Activated CD4-positive, alpha-beta T cell treated with anti-CD3 and anti-CD28 coated beads for 24 hours (primary cell): ENCODE data around the gene SV2A.
"Not testable (repeated sequence)": the region's sequence is repeated elsewhere in the genome, so short reads cannot be mapped to it uniquely, and the experiment has no call there.

Experiments
- DNase-seq, 2 donors: peaks; one replicate each; pipeline ENCODE4 v3.0.0-alpha.2; 2020; ENCODE audit warnings: low read depth in 2 of 2

SV2A gene

DNA sequence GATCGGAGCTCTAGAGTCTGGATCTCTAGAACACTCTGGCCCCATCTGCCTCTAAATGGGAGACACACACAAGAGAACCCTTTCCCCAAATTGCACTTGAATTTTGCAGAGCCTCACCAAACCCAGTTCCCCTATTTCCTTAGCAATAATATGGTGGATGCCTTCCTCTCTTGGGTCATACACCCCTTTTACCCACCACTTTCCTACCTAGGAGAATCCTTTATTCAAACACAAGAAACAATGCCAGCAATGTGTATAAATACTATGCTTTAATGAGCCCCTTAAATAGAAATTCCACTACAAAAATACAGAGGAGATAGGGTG, 10.7 kb upstream of the SV2A start:
- no peak for DNase-seq

- DNase-seq, result peak; percentile 88 to 91
These were observed 10.1 kb upstream of the SV2A start, which contains the start of gene SF3B4 for GRCh38 chr1:149927563-149928400. SF3B4 (minus strand) TSS chr1:149927803; CDS start chr1:149927759, 44 bp downstream.

DNA sequence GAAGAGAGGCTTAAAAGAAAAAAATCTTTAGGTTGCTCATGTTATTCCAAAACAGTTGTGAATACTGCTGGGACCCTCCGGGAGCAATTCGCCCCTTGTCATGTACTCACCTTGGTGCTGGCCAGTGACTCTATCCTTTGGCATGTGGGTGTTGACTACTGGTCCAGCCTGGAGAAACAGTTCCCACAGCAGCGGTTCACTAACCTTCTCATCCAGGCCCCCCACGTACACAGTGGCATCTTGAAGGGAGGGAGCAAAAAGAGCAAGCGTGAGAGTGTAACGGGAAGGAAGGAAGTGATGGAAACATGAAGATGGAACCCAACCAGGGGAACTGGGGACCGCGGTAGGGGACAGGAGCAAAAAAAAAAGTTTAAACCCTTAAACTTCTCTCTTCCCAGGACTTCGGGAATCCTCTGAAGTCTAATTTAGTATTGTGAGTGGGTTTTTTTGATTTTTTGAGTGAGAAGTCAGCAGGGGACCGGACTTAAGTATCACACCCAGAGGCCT, 9.5 kb upstream of the SV2A start:
- no peak for DNase-seq

DNA sequence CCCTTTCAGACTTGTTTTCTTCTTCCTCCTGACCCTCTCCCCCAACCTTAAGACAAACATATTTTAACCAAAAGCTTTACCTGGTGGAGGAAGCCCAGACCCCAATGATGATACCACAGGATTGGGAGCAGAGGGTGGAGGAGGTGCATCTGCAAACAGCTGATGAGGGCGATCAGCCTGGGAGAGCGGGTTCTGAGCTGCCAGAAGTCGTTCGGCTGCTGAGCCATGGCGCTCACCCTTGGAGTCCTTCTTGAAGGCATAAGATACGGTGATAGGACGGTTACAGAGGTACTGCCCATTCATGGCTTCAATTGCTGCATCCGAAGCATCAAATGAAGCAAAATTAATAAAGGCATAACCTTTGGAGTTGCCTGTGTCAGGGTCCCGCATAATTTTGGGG, 8.7 kb upstream of the SV2A start:
- DNase-seq, result no peak

- no peak for DNase-seq
These were observed 8.1 kb upstream of the SV2A start for GRCh38 chr1:149925751-149926150.

GRCh38 chr1:149925345-149925744, 7.7 kb upstream of the SV2A start:
- no peak for DNase-seq

DNA sequence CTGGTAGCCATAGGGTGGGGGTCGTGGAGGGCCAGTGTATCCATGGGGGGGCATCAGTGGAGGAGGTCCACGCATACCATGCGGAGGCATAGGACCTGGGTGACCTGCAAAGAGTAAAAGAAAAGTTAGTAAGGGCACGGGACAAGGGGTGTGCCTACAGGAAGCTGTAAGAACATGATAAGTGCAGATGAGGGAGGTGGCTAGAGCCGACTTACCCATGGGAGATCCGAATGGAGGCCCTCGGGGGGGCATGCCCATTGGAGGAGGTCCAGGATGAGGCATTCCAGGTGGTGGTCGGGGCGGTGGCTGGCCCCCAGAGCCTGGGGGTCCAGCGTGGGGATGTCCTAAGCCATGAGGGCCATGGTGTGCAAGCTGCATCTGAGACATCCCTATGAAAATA, 6.0 kb upstream of the SV2A start:
- no peak for DNase-seq

GRCh38 chr1:149916898-149917252, 769 bp downstream of the SV2A start:
- no peak for DNase-seq

DNA sequence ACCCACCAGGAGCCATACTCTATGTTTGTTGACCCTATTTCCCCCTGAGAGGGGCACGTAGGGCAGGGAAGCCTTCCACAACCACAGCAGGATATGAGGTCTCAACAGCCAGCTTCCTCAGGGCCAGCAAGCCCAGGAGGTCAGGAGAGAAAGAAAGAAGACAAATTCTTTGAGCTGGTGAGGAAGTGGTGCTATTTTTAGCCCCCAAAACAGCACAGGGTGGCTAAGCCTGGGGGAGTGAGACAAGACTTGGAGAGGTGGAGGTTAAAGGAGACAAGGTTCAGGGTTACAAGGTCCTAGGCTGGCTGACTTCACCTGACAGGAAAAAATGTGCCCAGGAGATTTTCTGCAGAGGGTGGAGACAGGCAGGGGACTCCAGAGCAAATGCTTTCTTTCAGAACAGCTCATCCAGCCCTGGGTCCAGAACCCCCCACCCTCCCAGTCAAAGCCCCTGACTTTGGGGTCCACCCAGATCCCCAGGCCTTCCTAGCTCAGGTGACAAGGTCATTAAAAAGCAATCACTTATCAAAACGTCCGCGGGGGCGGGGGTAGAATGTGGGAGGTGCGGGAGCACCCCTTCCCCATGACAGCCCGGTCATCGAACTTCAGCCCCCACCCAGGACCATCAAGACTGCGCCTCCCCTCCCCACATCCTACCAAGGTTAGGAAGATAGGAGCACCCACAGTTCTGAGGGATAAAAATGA, 1.3 kb downstream of the SV2A start:
- DNase-seq, result no peak

GRCh38 chr1:149915429-149916192, 2.0 kb downstream of the SV2A start:
- DNase-seq, result no peak

GRCh38 chr1:149914545-149914944, 3.1 kb downstream of the SV2A start:
- DNase-seq, result no peak

GRCh38 chr1:149906570-149907075, 11.0 kb downstream of the SV2A start:
- no peak for DNase-seq

DNA sequence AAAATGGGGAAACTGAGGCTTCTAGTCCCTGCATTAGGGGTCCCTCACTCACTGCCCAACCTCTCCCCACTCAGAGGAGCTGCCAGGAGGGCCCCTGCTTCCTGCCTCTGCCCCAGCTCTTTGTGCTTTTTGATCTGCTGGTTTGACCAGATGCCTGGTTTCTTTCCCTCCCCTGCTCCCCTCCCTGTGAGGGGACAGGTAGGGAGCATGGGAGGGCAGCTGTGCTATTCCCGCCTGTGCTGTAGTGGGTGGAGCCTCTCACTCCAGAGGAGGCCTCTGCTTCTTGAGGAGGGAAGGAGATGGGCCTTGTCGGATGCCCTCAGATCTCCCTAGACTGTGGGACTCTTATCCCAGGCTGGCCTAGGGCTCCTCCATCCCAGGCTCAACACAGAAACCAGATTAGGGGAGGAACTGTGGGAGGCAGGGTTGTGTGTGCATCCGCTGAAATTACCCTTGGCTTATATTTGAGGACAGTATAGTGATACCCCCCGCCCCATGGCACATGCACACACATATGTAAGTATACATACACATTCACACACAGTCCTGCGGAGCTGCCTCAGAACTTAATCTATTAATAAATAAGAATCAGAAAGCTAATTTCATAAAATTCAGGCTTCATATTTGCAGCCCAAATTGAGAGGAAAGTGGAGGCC, 13.7 kb downstream of the SV2A start:
- DNase-seq, result no peak

DNA sequence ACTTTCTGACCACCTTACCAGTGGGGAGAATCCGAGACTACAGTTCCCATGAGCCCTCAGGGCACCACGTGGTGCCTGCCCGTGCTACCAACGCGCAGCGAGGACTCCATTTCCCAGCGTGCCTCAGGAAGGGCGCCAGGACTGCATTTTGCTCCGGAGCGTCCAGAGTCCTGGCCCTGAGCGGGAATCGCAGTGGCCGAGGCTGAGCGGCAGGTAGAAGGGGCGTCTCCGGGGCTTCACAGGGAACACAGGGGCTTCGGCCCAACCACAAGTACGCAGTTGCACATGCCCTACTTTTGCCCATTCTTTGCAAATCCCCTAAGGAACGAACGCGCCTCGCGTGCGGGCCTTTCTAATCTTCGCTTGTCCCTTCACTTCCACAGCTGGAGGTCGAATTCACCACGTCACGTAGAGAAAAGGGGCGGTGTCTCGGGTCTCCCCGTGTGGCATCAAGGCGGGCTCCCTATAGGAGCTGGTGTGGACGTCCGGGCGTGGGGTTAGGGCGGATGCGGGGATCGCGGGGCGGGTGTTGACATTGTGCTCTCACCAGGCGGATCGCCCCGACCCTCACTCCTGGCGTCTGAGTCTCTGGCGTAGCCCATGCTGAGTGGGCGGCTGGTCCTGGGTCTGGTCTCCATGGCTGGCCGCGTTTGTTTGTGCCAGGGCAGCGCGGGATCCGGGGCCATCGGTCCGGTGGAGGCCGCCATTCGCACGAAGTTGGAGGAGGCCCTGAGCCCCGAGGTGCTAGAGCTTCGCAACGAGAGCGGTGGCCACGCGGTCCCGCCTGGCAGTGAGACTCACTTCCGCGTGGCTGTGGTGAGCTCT, 18.0 kb downstream of the SV2A start, which contains the start of gene BOLA1:
Gene BOLA1 (plus strand): TSS at position 109 of the 825 bp plus-strand sequence. CDS start 492 bp downstream, at position 601.
- peak; percentile 61 to 63 for DNase-seq

DNA sequence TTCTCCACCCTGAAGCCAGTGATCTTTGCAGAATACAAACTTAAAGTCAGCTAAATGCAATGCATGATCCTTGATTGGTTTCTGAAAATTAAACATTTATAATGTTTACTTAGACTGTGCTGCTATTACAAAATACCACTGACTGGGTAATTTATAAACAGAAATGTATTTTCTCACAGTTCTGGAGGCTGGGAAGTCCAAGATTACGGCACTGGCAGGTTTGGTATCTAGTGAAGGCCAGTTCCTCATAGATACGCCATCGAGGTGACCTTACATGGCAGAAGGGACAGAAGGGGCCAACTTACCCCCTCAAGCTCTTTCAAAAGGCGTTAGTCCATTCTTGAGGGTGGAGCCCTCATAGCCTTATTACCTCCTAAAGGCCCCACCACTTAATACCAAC, 21.1 kb downstream of the SV2A start:
- DNase-seq, result no peak

GRCh38 chr1:149888999-149889289, 28.7 kb downstream of the SV2A start:
- DNase-seq, result no peak

DNA sequence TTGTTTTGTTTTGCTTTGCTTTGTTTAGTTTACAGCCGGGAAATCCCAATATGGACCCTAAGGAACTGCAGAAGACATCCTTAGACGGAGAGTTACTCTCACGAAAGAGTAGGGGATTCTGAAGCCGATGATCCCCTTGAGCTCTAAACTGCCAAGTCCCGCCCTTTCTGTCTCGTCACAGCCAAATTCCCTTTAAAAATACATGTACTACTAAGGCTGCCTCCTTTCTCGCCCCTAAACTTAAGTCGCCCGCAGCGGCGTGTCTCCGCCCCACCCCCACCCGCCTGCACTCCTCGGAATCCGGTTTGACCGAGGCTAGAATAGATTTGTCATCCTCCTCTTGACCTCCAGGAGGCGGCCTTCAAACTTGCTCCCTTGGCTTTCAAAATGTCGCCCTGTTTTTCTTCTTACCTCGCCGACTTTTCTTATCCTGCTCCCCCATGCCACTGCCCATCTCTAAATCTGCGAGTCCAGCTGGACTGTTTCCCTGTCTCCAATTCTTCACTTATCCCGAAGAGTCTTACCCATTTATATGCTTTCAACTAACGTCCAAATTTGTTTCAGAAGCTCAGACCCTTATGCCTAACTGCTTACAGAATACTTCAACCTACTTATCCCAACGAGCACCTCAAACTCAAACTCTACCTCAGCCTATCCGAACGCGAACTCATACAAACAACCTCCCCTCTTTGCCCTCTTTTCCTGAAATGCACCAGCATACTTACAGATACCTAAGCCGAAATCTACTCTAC, 29.2 kb downstream of the SV2A start:
- peak; percentile 57 to 71 for DNase-seq

DNA sequence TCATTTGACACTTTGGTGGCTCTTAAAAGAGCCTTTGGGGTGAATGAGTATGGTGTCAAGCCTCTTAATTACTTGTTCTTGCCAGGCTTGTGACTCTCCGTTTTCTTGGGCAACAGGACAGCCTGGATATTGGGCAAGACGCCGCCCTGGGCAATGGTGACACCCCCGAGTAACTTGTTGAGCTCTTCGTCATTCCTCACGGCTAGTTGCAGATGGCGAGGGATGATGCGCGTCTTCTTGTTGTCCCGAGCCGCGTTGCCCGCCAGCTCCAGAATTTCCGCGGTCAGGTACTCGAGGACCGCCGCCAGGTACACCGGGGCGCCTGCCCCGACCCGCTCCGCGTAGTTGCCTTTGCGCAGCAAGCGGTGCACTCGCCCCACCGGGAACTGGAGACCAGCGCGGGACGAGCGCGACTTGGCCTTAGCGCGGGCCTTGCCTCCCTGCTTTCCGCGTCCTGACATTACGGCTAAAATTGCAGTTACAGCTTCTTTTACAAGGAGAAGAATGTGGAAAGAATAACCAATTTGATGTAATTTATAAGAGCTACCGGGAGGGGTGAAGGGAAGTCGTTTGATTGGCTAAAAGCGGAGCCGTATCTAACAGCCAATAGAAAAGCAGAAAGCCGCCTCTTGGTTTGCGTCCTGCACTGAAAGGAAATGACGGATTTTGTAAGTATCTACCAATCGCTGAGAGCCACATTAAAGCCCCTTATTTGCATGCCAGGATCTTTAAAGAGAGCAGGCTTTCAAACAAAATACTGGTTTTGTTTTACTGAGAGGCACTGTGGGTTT, 30.0 kb downstream of the SV2A start:
- peak; percentile 48 to 61 for DNase-seq

DNA sequence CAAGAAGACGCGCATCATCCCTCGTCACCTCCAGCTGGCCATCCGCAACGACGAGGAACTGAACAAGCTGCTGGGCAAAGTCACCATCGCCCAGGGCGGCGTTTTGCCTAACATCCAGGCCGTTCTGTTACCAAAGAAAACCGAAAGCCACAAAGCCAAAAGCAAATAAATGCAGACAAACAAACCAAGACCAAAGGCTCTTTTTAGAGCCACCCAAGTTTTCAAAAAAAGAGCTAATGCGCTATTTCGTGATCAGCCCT, 30.5 kb downstream of the SV2A start:
- DNase-seq, result not testable (repeated sequence)
